ENCODE results near the gene FBXO24.
"Not testable (repeated sequence)": the region's sequence is repeated elsewhere in the genome, so short reads cannot be mapped to it uniquely, and the experiment has no call there.

Gene FBXO24, protein sequence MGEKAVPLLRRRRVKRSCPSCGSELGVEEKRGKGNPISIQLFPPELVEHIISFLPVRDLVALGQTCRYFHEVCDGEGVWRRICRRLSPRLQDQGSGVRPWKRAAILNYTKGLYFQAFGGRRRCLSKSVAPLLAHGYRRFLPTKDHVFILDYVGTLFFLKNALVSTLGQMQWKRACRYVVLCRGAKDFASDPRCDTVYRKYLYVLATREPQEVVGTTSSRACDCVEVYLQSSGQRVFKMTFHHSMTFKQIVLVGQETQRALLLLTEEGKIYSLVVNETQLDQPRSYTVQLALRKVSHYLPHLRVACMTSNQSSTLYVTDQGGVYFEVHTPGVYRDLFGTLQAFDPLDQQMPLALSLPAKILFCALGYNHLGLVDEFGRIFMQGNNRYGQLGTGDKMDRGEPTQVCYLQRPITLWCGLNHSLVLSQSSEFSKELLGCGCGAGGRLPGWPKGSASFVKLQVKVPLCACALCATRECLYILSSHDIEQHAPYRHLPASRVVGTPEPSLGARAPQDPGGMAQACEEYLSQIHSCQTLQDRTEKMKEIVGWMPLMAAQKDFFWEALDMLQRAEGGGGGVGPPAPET

DNA sequence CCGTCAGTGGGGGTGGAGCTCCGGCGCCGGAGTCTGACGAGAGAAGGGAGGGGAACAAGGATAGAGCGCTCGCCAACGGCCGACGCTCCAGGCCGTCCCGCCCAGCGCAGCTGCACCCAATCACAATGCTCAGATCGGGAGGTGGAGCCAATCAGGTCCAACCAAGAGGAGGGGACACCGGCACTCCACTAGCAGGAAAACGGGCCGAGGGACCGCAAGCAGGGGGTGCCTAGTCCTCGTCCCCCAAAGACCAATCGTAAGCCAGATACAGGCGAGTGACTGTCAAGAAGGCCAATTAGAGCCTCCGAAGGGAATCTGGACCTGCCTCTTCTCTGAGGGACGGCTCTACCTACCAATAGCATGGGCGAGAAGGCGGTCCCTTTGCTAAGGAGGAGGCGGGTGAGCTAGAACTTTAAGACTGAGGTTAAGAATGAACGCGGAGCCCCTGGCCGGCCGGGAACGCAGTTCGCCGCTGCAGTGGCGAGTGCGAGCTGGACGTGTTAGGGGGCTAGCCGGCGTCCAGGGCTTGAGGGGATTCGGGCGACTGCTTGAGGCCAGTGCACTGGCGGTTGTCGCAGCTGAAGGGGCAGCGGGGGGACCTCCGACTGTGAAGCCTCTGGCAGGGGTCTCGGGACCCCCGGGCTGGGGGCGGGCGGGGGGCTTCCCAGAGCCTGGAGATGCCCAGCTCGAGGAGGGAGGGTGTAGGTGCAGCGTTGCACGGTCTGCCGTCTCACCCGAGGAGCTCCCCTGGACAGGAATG, at the start of gene FBXO24:
FBXO24 (plus strand) TSS at position 63 of the 760 bp plus-strand sequence; CDS start at position 361, 298 bp downstream.
- DNase-seq = peak; percentile 96 to 100

DNA sequence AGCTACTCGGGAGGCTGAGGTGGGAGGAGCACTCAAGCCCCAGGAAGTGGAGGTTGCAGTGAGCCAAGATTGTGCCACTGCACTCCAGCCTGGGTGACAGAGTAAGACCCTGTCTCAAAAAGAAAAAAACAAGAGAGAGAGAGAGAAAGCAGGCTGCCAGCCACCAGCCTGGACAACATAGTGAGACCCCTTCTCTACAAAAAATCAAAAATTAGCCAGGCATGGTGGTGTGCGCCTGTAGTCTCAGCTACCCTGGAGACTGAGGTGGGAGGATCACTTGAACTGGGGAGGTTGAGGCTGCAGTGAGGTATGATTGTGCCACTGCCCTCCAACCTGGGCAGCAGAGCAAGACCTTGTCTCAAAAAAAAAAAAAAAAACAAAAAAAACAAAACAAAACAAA, 49.4 kb upstream of the FBXO24 start:
- not testable (repeated sequence) for DNase-seq

DNA sequence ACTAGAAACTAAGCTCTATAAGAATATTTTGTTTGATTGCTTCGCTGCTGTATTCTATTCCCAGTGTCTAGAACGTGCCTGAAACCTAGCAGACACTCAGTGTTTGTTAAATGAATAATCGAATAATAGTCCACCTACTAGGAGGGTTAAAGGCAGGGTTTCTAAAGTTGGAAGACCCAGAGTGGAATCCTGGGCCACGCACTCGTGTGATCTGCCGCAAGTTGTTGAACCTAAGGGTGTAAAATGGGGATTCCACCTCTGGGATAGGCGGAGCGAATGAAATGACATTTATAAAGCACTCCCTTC, 47.8 kb upstream of the FBXO24 start:
- DNase-seq = no peak

DNA sequence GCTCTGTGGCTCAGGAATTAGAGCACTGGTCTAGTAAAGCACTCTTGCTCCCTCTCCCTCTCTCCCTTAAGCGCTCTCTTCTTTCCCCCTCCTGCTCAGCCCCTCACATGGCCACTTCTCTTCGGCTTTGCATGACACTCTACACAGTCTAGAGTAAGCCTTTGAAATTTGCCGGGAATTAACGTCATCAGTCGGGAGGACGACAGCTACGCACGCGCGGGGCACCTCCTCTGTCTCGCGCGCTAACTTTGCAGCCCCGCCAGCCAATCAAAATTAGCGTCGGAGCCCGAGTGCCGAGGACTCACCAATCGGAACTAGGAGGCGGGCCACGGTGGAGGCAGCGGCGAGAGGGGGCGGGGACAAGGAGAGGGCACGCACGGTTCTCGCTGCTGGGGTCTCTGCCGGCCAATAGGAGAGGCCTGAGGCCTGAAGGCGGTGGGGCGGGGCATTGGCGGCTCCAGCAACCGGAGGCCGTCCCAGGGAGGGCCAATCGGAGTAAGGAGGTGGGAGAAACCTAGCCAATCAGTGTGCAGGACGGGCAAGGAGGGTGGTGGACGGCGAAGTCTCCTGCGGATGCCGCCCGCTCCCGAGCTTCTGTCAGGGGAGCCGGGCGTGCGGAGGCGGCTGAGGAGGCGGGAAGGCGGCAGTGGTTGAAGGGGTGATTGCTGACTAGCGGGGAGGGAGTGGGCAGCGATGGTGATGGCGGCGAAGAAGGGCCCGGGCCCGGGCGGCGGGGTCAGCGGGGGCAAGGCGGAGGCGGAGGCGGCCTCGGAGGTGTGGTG, 47.3 kb upstream of the FBXO24 start, which contains the start of gene AGFG2:
AGFG2 (plus strand) TSS at position 550 of the 782 bp plus-strand sequence; CDS start at position 694, 144 bp downstream.
- peak; percentile 100 for DNase-seq

DNA sequence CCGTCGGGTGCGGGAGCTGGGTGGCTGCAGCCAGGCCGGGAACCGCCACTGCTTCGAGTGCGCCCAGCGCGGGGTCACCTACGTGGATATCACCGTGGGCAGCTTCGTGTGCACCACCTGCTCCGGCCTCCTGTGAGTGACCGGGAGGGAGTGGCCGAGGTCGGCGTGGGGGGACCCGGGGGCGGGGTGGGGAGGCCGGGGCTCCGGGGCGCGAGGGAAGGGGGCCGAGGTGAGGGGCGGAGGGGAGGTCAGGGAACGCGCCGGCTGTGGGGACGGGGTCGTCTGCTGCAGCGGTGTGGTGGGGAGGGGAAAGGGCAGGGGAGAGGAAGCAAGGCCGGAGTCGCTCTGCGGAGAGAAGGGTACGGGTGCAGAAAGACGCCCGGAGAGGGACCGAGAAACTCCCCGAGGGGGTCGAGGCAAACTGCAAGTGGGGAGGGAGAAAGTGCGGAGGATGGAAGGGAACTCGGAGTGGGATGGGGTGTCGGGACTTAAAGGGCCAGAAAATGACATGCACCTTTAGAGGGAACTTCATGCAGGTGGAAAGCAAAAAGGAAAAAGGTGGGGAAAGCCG, 46.6 kb upstream of the FBXO24 start:
- DNase-seq = no peak

DNA sequence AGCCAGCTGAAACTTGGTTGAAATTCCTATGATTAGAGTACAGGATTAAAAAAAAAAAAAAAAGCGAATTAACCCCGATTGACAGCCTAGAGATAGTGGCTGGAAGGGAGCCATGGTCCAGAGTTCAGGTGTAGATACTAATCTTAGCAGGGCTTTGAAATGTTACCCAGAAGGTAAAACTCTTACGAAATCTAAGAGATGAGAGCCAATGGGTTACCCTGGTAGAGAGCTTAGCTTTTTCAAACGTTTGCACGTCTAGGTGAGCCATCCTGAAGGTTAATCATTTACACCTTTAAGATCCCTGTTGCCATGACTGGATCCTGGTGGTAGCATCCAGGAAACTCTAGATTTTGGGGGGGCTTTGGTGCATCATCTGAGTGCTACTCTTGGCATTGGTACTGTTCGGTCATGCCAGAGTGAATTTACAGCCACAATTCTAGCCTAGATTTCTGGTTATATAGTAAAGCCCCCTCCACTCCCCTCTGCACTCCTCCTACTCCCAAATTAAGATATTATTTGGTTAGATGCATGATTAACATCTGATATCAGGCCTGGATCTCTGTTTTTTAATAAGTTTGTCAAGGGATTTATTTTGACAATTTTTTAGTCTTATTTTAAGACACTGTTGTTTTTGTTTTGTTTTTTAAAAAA, 45.9 kb upstream of the FBXO24 start:
- no peak for DNase-seq

DNA sequence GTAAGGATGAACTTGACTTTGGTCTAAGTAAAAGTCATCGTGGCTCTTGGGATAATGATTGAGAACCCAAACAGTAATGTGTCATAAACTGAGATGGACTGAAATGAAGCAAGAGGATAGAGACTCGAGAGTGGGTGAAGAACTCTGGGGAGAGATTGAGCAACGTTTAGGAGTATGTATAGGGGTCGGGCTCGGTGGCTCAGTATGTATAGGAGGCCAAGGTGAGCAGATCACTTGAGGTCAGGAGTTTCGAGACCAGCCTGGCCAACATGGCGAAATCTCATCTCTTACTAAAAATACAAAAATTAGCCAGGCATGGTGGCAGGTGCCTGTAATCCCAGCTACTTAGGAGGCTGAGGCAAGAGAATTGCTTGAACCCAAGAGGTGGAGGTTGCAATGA, 44.8 kb upstream of the FBXO24 start:
- not testable (repeated sequence) for DNase-seq

DNA sequence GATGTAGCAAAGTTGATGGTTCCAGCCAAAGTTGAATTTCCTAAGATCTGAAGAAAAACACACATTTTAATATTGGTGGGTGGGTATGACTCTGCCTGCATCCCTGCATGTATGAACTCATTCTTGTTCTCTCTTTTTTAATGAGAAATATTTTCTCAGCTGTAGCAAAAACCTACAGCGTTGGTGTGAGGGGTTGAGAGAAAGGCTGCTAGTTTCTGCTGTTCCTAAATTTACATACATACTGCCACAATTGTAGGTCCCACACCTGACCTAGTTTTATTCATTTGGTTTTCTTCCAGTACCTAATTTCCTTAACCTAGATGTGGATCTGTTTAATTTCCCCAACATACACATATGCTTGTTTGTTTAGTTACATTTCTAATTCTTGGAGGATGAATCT, 42.5 kb upstream of the FBXO24 start:
- no peak for DNase-seq

DNA sequence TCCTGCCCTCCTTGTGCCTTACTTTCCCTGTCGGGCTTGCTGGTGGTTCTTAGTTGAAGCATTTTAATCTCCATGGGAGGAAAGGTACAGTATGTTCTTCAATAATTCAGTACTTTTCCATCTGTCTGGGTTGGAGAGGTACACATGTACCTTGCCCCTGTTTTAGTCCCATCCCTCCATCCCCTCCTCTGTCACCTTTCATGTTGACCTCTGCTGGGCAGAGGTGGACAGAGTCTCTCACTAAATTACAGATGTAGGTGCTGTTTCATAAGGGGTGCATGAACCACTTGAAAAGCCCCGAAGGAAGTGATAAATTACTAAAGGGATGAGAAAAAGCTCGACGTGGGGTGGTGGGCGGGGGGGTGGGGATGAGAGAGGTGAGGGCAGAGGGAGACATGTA, 41.7 kb upstream of the FBXO24 start:
- no peak for DNase-seq

DNA sequence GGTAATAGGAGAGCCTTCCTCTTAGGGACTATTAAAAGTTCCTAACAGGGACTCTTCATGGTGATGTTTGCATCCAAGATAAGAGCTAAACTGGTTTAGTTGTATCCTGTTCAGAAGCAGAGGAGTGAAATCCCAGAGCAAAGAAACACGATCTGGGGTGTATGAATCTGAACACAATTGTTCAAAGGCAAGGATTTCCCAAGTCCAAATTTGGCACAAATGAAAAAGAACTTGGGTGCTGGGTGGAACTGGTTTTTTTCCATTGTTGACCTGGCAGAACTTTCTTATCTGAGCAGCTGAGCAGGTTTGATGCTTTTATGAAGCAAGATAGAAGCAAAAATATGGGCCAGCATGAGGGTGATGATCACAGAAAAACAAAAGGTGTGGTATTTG, 41.2 kb upstream of the FBXO24 start:
- no peak for DNase-seq

DNA sequence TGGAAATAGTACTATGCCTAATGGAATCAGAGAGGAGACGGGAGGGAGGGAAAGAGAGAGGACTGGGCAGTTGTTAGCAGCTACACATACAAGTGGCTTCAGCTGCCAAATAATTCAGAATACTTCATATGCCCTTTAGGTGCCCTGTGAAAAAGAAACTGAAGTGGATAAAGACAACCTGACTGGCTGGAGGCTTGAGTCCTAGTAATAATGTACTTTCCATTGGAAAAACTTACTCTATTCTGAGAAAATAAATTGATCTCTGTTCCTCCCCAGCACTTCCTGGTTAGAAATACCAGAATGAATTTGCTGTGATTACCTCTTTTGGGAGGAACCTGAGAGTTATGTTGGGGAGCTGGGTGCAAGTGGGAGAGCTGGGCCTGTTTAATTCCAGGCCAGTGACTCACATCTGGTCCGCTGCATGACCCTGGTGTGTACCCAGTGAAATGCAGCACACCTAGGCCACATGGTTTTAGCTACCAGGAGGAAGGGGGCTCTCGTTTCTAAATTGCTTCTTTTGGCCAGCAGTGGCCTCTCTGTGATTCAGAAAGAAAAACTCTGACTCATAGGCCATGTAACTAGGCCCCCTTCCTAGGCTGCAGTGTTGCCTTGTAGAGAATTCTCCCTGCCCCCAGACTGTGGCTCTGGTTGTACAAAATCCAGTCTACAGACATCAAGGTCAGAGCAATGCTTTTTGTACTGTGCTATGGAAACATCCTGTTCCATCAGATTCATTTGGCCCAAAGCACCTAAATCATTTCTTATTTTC, 40.6 kb upstream of the FBXO24 start:
- peak; percentile 32 to 48 for DNase-seq

DNA sequence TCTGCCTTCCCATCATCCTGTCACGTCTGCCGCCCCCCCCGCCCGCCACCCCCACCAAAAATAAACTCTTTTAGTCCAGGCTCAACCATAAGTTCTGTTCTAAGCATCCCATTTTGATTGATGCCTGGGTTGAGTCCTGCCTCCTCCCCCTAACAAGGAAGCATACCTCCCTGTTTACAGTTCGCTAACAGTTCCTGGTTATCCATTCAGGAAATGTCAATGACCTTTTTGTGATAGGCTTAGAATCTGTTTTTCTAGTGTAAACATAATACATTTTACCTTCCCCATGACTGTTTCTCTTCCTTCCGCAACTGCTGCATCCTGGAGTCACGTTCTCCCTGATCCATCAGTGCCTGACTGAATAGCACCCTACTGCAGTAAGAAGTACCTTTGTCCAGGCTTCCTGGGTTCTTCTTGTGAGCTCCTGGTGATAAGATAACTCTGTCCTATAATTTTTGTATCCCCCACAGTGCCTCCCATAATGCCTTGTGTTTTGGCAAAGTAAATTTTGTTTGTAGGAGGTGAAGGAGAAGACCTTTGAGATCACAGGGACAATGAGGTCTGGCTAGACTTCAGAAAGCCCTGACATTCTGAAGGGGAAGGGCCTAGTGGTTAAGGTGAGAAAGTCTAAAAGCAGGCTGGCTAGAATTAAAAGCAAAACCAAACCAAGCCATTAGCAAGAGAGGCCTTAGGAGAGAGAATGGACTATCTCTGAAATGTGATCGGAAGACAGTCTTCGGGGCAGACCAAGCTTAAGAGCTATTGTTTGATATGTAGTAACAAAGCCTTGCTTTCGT, 39.8 kb upstream of the FBXO24 start:
- no peak for DNase-seq

DNA sequence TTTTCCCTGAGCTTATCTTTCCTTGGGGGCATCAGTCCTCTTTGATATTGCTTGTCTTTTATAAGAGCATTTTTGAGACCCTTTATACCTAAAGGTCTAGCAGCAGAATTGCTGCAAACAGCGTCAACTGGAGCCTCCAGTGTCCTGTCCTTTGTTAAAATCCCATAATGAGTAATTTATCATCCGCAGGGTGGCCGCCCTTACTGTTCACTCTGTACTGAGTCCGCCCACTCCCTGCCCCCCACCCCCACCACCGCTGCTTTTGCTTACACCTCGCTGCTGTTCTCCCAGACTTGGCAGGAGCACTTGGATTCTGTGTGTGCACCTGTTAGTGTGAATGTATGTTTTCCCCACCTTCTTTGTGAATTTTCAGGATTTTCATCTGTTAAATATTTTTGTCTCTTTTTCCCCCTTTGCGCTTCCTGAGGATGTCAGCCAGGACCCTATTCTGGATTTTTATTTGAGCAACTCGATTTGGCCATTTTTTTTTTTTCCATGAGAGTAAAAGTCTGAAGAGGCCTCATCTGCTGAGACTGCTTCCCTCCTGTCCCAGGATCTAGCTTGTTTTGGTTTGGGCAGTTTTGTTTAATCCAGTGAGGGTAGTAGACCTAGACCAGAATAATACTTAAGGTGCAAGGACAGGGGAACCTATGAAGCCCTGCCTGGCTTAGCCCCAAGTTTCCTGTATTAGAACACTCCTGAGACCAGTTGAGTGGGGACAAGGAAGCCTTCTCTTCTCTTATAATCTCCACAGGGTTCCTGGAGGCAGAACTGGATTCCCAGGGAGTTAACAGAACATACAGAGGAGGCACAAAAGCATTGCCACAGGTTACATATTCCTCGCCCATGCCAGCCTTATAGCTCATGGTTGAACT, 39.0 kb upstream of the FBXO24 start:
- DNase-seq = no peak

DNA sequence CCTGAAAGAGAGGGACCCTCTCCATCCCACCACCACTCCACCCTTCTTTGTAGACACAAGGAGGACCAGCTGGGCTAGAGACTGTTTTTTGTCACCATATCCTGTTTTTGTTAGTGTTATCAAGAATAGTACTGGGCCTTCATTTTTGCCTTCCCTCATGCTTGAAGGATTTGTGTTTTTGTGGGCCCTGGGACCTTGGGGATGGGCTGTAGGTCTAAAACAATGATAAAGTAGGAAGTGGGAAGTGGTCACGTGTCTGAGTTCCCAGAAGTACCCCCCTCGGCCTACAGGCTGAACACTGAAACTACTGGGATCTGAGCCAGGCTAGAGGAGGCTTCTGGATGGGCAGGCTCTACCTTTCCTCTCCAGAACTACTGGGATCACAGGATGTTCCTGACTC, 38.3 kb upstream of the FBXO24 start:
- no peak for DNase-seq

DNA sequence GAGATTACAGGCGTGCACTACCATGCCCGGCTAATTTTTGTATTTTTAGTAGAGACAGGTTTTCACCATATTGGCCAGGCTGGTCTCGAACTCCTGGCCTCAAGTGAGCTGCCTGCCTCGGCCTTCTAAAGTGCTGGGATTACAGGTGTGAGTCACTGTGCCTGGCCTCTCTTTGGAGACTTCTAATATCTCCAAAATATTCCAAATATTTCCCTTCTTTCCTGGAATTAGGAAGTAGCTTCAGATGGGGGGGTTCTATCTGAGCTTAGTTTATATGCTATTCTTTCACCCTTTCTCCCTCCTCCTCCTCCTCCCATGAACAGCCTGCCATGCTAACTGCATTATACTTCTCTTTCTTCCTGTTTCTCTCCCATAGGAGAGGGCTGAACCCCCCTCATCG, 37.7 kb upstream of the FBXO24 start:
- DNase-seq = not testable (repeated sequence)

DNA sequence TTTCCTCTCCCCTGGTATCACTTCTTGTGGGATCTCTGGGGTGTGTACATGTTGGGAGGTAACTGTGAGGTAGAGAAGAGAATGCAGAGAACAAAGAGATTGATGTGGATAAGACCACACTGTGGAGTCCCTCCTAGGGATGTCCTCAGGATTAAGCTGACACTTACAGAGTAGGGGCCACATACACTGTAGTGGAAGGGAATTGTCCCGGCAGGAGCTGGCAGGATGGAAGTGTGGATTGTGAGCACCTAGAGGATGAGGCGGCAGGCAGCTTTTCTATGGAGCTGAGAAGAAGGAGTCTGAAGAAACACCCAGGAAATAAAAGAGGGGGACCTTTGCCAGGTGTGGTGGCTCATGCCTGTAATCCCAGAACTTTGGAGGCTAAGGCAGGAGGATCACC, 33.6 kb upstream of the FBXO24 start:
- DNase-seq = no peak

DNA sequence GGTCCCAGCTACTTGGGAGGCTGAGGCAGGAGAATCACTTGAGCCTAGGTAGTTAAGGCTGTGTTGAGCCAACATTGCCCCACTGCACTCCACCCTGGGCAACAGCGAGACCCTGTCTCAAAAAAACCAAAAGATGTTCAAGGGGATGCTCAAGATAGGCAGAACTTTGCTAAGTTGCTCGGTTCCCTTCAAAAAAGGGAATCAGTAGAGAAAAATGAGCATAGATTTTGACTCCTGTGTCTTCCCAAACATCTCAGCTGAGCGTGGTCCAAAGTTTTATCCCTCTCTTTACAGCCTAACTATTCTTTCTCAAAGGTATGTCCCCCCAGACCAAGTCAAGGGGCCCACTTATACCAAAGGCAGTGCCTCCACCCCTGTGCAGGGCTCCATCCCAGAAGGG, 33.1 kb upstream of the FBXO24 start:
- DNase-seq = no peak

DNA sequence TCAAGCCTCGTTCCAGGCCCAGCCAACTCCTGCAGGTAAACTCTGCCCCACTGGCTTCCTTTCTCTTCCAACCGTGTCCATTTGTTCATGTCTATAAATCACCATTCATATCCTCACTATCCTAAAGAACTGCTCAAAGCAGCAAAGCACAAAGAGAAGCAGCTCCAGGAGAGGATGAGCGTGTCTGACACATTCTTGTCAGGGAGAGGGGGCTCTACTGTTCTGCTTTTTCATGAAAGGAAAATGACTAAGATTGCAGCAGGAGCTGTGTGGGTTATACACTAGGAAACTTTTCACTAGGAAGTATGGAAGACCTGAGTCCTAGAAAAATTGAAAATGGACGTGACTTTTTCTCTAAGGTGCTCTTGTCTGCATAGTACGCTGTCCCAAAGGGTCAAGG, 30.4 kb upstream of the FBXO24 start:
- DNase-seq = no peak

DNA sequence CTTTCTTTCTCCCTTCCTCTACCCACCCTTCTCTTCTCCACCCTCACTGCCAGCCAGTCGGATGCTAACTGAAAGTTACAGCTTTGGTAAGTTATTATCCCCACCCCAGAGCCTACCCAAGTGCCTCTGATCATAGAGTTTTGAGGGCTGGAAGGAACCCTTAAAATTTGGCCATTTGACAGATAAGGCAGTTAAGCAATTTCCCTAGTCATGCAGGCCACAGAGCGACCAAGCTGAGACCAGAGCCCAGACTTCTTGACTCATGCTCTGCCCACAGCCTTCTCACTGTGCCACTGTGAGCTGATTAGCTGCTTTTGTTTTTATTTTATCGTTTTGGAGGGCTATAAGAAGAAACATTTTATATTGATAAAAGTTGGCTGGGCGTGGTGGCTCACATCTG, 29.6 kb upstream of the FBXO24 start:
- no peak for DNase-seq

DNA sequence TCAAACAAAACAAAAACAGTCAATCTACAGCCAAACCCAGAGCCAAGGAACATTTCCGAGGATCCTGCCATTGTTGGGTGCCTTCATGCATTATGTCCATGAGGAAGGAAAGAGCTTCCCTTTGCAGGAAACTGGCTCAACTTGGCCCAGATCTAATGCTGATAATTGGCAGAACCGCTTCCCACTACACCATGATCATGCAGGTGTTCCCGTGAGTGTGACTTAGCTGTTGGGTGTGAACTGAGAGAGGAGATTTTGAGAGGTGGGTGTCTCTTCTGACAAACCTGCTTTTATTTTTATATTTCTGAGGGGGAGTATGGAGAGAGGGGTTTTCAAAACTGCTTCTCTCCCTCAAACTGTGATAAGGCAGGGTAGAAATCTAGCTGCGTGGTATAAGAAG, 27.0 kb upstream of the FBXO24 start:
- DNase-seq = no peak

Data from stimulated activated CD4-positive, alpha-beta T cell treated with anti-CD3 and anti-CD28 coated beads, Interleukin-4, amount 100 ng/mL, for 4 hours (primary cell).